Right ventricle myocardium inferior (tissue), 1 donor: Measurements from ENCODE around the gene SPACA7. TPM values are rescaled to one million over a fixed set of nuclear protein-coding genes. Genes with fewer than 3 reads are reported as not detected.

Experiments
- ATAC-seq: fragments of 200-7000 bp; cut with Tn5 transposase; one replicate; pipeline ENCODE4 v1.9.1; 2020; ENCODE audit warnings: mild to moderate bottlenecking, moderate library complexity
- DNase-seq: peaks from one replicate; pipeline ENCODE4 v3.0.0; 2021; ENCODE audit errors: missing footprints
- intact Hi-C: fragments of 100-400 bp; cut with DNase I; formaldehyde crosslinking; loops from one replicate; pipeline ENCODE4 v1.11.0; 2022
- long read RNA-seq: library from polyadenylated mRNA; unstranded; transcript quantifications from one replicate; pipeline ENCODE4 v2.0.0, GENCODE V29; 2021
- total RNA-seq: library from RNA; stranded (reverse); fragmentation: NEBNext Ultra II Directional; extraction: Animal tissue kit (Norgen Biotek cat#: 25700); gene quantifications from one replicate; pipeline ENCODE4 v1.2.1, GENCODE V29; 2021
- donor health status: DM: no; HTN: yes; CAD: no; lungs with severe emphysema.

SPACA7 gene
- total RNA-seq: not detected
- long read RNA-seq: 0 reads

- intact Hi-C loops: no loop called here
- DNase-seq: no peak
- ATAC-seq: no peak
Measured at GRCh38 chr13:112376050-112376681, at the start of gene SPACA7. Gene SPACA7, plus strand, starts transcription at chr13:112376355. Its CDS starts 31 bp downstream, at chr13:112376386.

GRCh38 chr13:112326821-112327370 lies 49.3 kb upstream of the SPACA7 start:
- no peak for ATAC-seq
- DNase-seq: no peak
- intact Hi-C loops: no loop called here

DNA sequence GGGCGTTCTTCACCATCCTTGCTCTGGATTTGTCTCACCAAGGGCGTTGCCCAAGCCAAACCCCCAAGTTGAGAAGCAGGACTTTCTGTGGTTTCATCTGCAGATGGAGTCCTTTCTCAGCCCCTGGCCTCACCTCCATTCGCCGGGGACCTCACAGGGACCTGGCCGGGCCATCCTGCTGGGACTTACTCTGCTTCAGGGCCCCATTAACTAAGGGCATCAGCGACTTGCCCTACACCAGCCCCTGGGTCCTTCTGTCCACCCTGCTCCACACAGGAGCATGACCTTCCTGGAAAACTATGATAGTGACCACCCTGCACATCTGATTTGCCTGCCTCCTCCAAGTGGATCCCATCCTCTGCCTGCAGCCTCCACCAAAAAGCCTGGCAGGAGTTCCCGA lies 47.2 kb upstream of the SPACA7 start:
- ATAC-seq: no peak
- intact Hi-C loops: no loop called here
- DNase-seq: no peak

DNA sequence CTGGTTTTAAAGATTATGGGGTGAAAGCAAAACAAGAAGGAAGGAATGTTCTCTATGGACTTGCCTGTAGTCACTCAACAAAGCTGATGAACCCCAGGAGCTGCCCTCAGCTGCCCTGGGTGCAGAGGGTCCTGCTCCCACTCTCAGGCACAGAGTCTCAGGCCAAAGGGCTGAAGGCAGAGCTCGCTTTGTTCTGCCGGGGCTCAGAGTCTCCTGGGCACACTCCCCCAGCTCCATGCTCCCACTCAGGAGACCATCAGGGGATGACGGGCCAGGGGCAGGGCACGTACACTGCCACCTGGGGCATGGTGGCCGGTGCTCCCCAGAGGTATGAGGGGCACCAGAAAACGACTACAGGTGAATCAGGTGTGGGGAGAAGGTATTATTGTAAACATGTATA lies 46.8 kb upstream of the SPACA7 start:
- intact Hi-C loops: no loop called here
- ATAC-seq: no peak
- DNase-seq: no peak

GRCh38 chr13:112330066-112330465 lies 46.1 kb upstream of the SPACA7 start:
- intact Hi-C loops: no loop called here
- DNase-seq (no peak), ATAC-seq (no peak)

GRCh38 chr13:112330479-112331381 lies 45.4 kb upstream of the SPACA7 start:
- intact Hi-C loops: no loop called here
- no peak for ATAC-seq

GRCh38 chr13:112331675-112332074 lies 44.5 kb upstream of the SPACA7 start:
- ATAC-seq: no peak
- no peak for DNase-seq
- intact Hi-C loops: no loop called here

More at GRCh38 chr13:112330479-112331381, 45.4 kb upstream of the SPACA7 start:
- DNase-seq: no peak

DNA sequence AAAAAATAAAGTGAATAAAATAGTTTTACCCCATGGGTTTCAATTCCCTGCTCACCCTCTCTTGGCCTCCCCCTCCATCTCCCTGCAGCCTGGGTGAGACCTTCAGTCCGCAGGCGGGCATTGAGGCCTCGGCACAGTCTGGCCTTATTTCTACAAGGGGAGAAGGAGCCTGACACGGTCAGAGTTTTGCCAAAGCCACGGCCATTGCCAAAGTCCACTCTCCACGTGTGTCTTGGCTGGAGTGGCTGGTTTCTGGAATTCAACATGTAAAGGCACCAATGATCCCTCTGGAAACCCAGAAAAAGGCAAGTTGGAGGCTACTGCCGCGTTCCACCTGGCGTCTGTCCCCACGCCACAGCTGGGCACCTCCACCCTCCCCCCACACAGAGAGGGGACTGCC lies 43.4 kb upstream of the SPACA7 start:
- intact Hi-C loops: no loop called here
- no peak for DNase-seq
- ATAC-seq: no peak

- intact Hi-C loops: no loop called here
- ATAC-seq: no peak
- DNase-seq: no peak
Measured at GRCh38 chr13:112333756-112334543, 42.2 kb upstream of the SPACA7 start.

GRCh38 chr13:112335135-112335534 lies 41.0 kb upstream of the SPACA7 start:
- DNase-seq (no peak), ATAC-seq (no peak)
- intact Hi-C loops: no loop called here

DNA sequence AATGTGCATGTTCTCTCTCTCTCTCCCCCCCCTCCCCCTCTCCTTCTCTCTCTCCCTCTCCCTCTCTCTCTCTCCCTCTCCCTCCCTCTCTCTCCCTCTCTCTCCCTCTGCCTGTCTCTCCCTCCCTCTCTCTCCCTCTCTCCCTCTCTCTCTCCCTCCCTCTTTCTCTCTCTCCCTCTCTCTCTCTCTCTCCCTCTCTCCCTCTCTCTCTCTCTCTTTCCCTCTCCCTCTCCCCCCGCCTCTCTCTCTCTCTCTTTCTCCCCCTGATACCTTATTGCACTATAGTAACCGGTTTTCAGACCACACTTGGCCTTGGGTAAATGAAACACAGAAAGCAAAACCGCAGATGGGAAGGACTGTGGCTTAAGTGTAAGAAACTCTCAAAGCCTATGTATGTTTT lies 34.7 kb upstream of the SPACA7 start:
- intact Hi-C loops: no loop called here
- DNase-seq: no peak
- no peak for ATAC-seq

GRCh38 chr13:112341976-112342735 lies 34.0 kb upstream of the SPACA7 start:
- intact Hi-C loops: no loop called here
- DNase-seq: no peak

GRCh38 chr13:112342841-112343361 lies 33.3 kb upstream of the SPACA7 start:
- ATAC-seq (no peak), DNase-seq (no peak)
- intact Hi-C loops: no loop called here

More at GRCh38 chr13:112341976-112342735, 34.0 kb upstream of the SPACA7 start:
- no peak for ATAC-seq

GRCh38 chr13:112343591-112343990 lies 32.6 kb upstream of the SPACA7 start:
- intact Hi-C loops: no loop called here
- no peak for DNase-seq
- ATAC-seq: no peak

GRCh38 chr13:112345826-112346172 lies 30.4 kb upstream of the SPACA7 start:
- intact Hi-C loops: no loop called here
- ATAC-seq (no peak), DNase-seq (no peak)

GRCh38 chr13:112346173-112346898 lies 29.8 kb upstream of the SPACA7 start:
- intact Hi-C loops: no loop called here
- no peak for ATAC-seq
- DNase-seq: no peak

- ATAC-seq: no peak
- no peak for DNase-seq
- intact Hi-C loops: no loop called here
Measured at GRCh38 chr13:112346899-112347229, 29.3 kb upstream of the SPACA7 start.

DNA sequence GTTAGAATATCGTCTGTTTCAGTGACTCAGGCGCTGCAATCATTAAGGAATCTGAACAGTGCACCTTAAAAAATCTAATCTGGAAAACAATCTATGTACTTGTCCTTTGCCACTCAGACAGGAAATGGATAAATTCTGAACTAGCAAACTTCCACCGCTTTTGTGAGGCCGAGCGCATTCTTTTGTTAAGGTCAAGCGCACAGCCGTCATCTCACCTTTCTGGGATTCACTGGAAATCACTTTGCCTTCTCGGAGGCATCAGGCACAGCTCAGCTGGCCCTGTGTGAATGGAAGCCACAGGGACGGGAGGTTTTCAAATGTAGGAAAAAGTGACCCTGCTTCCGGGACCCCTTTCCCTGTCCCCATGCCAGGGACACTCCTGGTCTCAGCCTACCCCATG lies 28.2 kb upstream of the SPACA7 start:
- intact Hi-C loops: no loop called here
- no peak for ATAC-seq
- DNase-seq: no peak
